HPDE6-E6E7 (cell line): ENCODE results near the gene DDX23.
A peak's percentile ranks its signal among the peaks of the same experiment; 100 is the strongest.

Source experiments
- DNase-seq: peaks from one replicate; pipeline ENCODE4 v3.0.0; 2011; ENCODE audit warnings: missing footprints; ENCODE audit errors: extremely low spot score

DDX23 gene

DNA sequence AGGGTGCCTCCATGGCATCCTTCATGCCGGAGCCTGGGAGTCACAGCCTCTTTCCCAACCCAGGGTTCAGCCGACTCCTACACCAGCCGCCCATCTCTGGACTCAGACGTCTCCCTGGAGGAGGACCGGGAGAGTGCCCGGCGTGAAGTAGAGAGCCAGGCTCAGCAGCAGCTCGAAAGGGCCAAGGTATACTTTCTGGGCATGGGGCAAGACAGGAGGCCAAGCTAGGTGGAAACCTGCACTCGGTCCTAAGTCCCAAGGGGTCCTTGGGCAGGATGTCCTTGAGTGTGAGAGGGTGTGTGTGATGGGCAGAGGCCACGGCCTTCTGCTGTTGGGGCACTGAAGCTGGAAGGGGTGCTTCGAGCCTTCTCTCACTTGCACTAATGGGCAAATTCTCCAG, 28.7 kb downstream of the DDX23 start:
- no peak for DNase-seq

DNA sequence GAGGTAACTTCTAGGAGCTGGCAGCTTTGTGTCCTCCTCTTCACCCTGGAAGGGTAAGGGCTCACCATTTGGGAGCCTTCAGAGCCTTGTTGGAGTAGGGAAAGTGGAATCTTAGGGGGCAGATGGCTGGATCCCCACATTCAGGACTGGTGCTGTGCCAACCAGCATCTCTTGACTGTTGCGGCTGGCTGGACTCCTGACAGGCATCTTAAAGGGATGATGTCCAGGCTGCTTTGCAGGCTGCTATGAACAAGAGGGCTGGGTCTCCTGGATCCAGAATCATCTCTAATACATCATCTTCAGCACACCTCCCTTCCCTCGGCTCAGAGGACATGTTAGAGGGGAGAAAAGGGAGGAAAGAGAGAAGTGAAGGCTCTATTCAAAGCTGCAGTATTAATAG, 29.3 kb downstream of the DDX23 start:
- no peak for DNase-seq

DNA sequence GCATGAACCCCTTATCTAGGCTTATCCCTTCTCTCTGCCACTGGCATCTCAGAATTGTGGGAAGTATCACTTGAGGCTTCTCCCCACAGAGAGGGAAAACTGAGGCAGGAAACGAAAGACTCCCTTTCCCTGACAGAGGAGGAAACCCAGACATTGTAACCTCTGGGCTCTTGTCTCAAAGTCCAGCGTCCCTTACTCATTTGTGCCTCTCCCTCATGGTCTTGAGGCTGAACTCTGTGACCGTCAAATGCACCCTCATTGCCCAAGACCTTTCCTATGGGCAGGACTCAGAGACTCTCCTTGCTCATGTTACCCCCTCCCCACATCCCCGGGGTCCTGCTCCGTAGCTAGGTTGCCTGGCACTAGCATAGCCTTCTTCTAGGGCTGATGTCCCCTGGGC, 29.8 kb downstream of the DDX23 start:
- no peak for DNase-seq

DNA sequence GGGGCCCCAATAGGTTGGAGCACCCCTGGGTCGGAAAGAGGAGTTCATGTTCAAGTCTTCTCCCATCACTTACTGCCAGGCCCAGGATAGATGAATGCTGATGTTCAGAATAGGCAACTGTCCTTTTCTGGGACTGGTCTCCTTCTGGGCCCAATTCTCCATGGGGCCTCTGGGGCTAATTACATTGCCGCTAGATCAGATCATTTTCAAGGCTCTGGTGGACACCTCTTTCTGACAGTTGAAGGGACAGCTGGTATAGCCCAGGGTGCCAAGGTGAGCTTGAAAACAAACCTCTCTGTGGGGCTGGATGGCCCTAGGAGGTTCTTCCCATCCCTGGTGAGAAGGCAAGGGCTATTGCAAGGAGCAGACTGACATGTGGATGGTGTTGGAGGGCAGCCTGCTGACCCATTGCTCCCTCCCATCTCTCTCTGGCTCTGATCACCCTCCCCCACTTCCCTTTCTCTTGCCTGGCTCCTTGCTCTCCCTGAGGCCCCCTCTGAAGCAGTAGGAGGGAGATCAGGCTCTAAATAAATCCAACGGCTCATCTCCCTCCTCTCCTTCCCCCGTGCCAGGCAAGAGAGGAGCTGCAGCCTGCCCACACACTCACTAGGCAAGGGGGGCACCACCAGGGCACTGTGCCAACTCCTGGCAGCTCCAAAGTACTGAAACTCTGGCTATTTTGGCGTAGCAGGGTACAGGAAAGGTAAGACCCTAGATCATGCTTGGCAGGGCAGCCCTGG, 31.8 kb downstream of the DDX23 start:
- DNase-seq, result no peak

DNA sequence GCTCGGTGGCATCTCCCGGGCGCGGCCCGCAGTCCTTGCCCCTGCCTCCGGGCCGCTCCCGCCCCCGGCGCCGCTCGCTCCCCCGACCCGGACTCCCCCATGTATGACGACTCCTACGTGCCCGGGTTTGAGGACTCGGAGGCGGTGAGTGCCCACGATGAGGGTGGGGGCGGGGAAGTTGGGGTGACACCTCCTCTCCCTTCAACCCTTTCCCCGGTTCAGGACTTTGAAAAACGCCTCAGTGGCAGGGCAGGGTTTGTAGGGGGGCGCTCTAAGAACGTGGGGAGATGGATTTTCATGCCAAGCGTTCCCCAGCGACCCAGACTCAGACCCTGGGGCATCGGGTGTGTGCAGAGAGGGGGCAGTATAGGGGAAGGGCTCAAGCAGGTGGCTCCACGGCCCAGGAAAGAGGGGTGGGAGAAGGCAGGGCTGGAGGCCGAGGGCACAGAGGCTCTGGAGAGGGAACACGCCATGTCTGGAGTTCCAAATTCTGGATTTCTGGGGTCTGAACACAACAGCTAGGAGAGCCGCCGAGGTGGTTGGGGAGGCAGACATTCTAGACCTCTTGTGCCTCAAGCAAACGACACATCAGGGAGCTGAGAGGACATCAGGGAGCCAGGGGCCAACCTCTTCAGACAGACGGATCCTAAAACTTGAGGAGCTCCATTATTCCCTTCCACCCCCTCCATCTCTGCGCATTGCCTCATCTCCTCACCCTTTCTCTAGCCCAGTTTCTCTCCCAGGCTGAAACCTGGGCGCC, 33.0 kb downstream of the DDX23 start:
- DNase-seq, result no peak

DNA sequence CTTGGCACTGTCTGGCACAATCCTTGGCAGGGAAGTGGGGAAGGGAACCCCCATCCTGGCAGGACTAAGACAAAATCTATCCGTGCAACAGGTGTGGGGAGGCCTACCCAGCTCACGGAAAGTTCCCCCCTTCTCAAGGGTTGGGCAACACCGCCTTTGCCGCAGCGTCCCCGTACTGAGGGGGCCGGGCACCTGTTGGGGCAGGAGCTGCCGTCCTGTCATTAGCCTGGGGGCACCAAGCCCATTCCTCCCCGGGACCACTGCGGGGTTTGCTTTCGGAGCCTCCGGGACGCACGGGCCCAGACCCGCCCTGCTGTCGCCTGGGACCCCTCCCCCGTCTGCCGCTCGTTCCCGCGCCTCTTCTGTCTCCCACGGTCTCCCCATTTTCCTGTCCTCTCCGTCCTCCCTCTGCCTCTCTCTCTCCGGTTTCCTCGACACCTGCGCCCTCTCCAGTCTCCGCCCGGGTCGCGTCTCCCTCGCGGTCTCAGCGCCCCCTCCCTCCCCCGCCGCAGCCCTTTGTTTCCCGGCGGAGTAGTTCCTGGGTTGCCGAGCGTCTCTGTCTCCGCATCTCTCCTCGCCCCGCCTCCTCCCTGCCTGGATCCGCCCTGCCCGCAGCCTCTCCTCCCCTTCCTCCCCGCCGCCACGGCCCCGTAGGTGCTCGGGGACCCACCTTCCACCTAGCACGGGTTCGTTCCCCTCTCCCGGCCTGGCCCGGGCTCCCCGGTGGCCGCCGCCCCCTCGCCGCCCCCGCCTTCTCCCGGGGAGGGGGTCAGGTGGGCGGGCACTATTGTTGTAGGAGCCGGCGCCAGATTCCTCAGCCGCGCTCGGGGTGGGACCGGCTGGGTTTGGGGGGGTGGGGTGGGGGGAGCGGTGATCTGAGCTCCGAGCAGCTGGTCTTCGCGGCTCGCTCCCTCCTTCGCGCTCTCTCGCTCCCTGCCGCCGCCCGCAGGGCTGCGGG, 33.8 kb downstream of the DDX23 start, which contains the start of gene CACNB3:
CACNB3 (plus strand) TSS at position 624 of the 958 bp plus-strand sequence. CDS start 434 bp downstream, outside the sequence.
- no peak for DNase-seq

DNA sequence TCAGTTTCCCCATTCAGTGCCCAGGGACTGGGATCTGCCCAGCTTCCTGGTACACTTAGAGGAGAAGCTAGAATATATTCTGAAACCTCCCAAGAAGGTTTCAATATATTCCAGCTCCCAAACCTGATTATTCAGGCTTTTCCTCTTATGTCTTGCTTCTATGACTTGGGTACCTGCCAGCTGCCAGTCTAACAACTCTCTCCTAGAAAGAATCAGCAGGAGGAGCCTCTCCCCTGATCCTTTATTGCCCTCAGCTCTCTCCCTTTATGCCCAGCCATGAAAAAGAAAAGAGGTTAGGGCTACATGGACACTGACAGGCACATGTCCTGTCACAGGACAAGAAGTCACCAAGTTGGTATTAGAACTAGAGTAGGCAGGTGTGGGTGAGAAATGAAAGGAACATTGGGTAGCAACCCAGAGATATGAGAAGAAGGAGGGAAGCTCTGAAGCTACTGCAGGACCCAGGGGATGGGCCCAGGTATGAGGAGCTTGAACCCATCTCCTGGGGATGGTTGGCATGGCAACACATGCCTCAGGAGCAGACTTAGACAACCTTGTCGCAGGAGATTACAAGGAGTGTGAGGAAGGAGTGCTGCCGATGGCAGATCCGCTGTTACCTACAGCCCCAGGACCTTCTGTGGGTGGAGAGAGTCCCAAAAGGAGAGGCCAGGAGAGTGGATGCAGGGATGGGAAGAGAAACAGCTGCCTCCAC, 35.7 kb downstream of the DDX23 start:
- no peak for DNase-seq

DNA sequence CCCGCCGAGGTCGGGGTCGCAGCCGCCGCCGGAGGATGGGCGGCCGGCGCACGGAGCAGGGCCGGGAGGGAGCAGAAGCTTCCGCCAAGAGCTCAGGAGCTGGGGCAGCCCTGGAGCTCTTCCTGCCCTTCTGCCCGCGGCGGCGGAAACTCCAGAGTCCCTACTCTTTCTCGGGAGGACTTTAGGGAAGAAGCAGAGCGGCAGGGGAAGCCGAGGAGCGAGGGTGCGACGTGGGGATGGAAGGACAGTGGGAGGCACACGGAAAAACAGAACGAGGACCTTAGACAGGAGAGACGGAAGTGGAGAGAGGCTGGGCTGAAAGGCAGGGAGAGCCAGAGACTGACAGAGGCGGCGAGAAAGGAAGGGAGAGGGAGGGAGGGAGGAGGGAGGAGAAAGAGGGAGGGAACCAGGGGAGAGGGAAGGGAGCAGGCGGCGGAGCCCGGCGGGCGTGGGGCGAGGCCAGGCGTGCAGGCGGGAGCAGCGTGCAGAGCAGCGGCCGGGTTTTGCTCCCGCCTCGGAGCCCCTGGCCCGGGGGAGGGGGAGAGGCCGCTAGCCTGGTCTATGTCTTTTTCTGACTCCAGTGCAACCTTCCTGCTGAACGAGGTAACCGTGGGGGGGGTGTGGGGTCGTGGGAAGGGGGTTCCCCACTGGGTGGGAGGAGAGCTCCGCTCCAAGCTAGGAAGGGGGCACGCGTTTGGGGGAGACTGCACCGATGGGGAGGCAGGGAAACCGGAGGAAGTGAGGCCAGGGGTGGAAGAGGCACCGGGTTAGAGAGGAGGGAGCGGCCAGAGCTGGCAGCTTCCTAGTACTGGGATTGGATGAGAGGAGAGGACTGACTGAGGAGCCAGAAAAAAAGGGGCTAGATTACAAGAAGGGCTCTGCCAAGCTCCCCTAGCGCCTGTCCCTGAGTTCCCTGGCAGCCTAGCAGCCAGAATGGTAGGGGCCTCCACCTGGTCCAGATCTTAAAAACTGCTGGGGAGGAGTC, 36.5 kb downstream of the DDX23 start:
- DNase-seq, result peak; percentile 74

DNA sequence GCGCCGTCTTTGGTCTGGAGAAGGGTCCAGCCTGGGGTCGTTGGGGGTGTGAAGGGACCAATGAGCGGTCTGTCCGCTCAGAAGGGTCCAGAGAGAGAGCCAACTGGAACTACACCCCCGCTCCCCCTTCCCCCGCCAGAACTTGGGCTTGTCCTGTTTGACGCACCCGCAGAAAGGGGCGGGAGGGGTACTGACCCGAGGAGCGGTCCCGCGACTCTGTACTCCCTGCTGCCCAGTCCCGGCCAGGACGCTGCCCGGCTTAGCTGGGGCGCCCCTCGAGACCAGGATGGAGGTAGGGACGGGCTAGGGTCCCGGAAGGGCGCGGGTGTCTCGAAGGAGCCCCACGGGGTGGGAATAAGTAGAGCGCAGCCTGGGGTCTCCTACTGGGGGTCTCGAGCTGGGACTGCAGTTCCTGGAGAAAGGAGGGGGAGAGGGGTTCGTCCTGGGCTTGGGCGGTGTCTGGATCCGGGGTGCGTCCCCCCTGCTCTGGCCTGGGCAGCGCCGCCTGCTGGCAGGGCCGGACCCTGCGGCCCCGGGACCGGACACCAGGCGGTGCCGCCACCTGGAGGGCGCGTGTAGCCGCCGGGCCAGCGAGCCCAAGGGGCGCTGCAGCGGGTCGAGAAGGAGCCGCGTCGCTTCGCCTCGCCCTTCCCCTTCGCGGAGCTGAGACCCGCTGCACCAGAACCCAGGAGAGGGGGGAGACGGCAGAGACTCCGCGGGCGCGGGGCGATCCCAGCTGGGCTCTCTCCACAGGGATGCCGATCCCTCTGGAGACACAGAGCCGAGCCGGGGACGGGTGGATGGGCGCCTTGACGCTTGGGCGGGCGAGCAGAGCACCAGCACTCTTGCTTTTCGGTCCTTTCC, 37.5 kb downstream of the DDX23 start:
- peak; percentile 78 for DNase-seq

DNA sequence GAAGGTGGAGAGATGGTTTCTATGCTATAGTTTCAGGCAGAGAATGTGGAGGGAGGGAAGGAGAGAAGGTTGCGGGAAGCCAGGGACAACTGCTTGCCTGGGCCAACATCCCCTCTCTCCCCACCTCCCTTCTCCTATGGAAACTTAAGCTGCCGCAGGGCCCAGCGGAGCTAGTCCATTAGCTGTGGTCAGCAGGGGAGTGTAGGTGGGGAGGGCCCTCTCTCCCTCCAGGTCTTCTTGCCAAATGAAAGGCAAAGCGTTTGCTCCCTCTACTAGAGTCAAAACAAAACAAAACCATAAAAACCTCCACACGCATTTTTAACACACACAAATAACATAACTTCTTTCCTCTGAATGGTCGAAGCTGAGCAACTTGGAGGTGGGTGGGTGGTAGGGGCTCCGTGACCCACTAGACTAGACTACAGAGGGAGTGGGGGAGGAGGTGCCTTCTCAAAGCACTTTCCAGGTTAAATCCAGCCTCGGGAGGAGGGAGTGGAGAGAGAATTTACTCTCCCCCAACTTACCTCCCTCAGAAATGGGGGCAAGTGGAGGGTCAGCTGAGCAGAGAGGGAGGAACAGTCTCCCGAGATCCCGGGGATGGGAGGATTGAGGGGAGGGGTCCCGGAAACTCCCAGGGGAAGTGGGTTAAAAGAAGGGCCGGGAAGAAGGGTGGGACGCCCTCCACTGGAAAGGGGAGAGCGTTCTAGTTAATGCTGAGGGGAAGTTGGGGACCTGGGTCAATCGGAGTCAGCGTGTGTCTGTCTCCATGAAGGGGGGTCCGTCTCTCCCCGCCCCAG, 38.3 kb downstream of the DDX23 start:
- no peak for DNase-seq

DNA sequence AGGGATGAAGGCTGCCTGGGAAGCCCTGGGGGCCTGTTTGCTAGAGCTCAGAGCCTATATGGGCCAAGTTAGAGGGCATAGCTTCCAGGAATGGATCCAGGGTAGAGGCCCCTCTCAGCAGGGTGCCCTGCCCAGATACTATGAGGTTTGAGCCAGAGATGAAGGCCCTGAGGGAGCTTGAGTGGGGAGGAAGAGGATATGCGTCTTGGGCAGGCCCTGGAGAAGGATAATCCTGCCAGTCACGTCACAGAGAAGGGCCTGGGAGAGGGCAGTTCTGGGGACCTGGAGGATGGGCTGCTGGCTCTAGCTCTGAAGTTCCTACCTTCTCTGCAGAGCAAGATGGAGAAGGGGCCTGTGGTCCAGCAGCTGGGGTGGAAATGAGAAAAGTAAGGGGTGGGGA, 39.6 kb downstream of the DDX23 start:
- no peak for DNase-seq

DNA sequence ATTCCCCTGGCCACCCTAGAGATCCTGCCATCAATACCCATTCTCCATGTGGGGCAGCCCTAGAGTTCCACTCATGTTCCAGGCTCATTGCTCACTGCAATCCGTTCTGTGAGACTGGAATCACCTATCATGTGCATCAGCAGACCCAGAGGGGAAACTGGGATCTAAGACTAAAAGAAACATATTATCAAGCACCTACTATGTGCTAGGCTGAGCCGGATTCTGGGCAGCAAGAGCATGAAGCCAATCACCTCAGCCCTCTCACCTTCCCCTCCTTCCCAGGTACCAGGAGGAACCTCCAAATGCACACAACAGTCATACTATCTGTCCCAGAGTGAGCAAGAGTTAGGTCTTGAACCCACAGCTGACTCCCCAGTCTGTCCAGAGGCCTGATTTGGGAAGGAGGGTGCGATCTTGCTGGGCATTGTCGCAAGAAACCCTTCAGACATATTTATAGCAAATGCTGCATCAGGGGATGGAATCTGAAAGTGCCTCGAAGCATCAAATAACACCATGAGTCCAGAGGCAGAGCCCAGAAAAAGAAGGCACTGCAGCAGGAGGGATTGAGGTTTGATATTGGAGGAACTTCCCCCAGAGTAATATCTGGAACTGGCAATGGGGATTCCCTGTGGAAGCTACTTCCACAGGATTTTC, 40.4 kb downstream of the DDX23 start:
- no peak for DNase-seq

DNA sequence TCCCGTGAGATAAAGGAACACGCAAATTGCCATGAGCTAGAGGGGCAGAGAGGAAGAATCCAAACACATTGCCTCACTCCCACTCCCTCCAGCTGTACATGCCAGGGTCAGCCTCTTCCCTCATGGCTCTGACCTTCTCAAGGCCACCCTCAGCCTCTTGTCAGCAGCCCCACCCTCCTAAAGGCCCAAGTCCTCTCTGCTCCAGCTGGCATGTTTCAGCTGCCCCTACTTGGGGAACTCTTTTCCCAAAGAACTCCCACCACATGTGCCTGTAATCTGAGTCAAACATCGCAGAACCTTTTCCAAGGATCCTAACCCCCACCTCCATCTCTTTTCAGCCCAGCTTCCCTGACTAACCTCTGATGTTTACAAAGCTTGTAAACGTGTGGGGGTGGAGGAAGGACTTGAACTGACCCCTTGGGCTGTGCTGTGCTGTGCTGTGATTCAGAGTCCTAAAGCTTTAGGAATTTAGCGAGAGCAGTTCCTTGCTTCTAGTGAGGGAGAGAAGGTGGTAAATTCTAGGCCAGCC, 41.0 kb downstream of the DDX23 start:
- no peak for DNase-seq

DNA sequence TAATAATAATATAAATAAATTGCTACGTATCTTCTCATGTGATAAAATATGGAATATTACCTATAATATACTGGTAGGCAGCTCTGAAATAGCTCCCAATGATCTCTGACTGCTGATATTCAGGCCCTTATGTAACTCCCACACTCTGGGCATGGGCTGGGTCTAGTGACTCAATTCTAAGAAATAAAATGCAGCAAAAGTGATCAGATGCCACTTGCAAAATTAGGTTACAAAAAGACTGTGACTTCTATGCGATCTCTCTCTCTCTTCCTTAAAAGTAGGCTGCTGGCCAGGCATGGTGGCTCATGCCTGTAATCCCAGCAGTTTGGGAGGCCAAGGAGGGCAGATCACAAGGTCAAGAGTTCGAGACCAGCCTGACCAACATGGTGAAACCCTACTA, 44.0 kb downstream of the DDX23 start:
- no peak for DNase-seq

DNA sequence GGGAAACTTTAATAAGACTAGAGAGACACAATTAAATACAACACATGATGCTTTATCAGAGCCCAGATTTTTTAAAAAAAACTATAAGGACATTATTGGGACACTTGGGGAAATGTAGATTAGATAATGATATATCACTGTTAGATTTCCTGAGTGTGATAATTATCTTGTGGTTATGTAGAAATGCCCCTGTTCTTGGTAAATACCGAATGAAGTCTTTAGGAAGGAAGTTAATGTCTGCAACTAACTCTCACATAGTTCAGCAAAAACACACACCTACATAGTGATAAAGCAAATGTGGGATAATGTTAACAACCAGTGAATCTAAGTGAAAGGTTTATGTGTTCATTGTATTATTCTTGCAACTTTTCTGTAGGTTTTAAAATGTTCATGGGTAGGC, 48.3 kb downstream of the DDX23 start:
- no peak for DNase-seq

DNA sequence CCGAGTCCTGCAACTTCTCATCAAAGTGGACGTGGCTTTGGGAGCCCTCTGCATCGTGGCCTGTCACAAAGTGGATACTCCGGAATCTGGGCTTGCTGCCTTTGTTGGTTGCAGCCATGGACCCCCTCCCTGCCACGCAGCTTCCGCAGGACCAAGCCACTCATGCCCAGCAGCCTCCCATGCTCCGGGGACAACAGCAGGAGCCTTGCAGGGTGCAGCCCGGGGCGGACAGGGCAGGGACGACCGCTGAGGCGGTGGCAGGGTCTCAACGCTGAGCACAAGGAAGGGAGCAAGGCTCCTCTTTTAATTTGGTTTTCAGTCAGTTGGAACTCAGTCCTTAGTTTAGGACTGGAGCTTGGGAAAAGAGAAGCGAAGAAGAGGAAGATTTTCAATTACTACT, 51.0 kb downstream of the DDX23 start:
- DNase-seq, result no peak

DNA sequence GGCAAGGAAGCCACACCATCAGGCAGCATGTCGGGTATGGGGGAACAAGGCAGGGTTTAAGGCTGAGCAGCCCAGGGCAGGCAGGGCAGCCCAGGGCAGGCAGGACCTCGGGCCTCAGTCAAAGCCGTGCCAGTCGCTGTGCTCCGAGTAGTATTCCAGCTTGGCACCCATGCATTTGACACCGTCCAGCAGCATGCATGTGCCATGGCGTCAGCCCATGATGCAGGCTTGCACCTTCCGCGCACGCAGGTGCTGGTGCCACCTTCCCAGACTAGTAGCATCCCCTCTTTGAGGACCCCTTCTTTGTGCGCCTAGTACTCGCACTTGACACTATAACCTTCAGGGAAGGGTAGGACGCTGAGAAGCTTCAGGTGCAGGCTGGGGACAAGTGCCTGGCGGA, 51.5 kb downstream of the DDX23 start:
- DNase-seq, result no peak

DNA sequence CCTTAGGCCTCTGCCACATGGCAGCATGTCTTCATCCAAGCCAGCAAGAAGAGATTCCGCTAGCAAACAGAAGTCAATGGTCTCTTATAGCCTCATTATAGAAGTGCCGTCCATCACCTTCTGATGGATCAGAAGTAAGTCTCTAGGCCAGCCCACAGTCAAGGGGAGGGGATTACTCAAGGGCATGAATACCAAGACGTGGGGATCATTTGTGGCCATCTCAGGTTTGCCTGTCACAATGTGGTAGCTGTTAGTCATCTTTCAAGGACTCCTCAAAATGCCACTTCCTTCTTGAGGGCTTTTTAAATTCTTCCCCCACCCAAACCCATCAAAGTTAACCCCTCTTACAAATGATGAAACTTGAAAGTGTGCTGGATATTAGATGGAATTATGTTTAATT, 55.0 kb downstream of the DDX23 start:
- DNase-seq, result no peak
